K562 (cell line): Measurements from ENCODE around the gene PMP22. TPM values are rescaled to one million over a fixed set of nuclear protein-coding genes. Genes with fewer than 3 reads are reported as not detected.

Source experiments
- DLX4 ChIP-seq: fragments of 250-450 bp; sonication (Bioruptor Pico); IDR thresholded peaks from 2 replicates; pipeline ENCODE4 v1.6.1; 2021; ENCODE audit warnings: mild to moderate bottlenecking
- ERF ChIP-seq: fragments of 450-650 bp; formaldehyde crosslinking; IDR thresholded peaks from 2 replicates; pipeline ENCODE4 v1.4.0; 2020; ENCODE audit warnings: mild to moderate bottlenecking, mixed read lengths
- ETV6 ChIP-seq, 3 experiments: fragments of 150-350 bp in 1 of 3; sonication (generic) in 1 of 3; formaldehyde crosslinking in 1 of 3; IDR thresholded peaks; 2 replicates each; pipeline versions ENCODE4 v1.6.1 to v1.8.0; 2014 to 2022; ENCODE audit warnings: borderline replicate concordance in 2 of 3, low read depth in 2 of 3, antibody characterized with exemption in 1 of 3, low read length in 1 of 3, mild to moderate bottlenecking in 1 of 3, missing genetic modification reagents in 1 of 3
- GATA2 ChIP-seq: sonication (generic); formaldehyde crosslinking; IDR thresholded peaks from 2 replicates; pipeline ENCODE4 v1.4.0; 2020; ENCODE audit warnings: mild to moderate bottlenecking, missing genetic modification reagents
- HCFC1 ChIP-seq: IDR thresholded peaks from 2 replicates; pipeline ENCODE4 v1.6.1; 2012; ENCODE audit warnings: low read depth, low read length, improper control_type of control experiment
- HDAC3 ChIP-seq: fragments of 450-650 bp; IDR thresholded peaks from 2 replicates; pipeline ENCODE4 v1.6.1; 2018; ENCODE audit warnings: borderline replicate concordance, mild to moderate bottlenecking, moderate library complexity; ENCODE audit not compliant: partially characterized antibody
- ID3 ChIP-seq, 2 experiments: fragments of 250-450 bp in 1 of 2; fragments of 450-650 bp in 1 of 2; sonication (Bioruptor Pico) in 1 of 2; IDR thresholded peaks; 2 replicates each; pipeline versions ENCODE4 v1.6.1 to v1.8.0; 2016 to 2021; ENCODE audit warnings: mild to moderate bottlenecking in 2 of 2, moderate library complexity in 2 of 2, missing compliant biosample characterization in 1 of 2, missing genetic modification characterization in 1 of 2
- KDM1A ChIP-seq, 2 experiments: fragments of 450-650 bp; IDR thresholded peaks; 2 replicates each; pipeline ENCODE4 v1.6.1; 2016; ENCODE audit warnings: mild to moderate bottlenecking in 2 of 2
- MIER1 ChIP-seq: fragments of 450-650 bp; IDR thresholded peaks from 2 replicates; pipeline ENCODE4 v1.6.1; 2016; ENCODE audit warnings: antibody characterized with exemption, mild to moderate bottlenecking, low read depth
- MTA3 ChIP-seq: fragments of 450-650 bp; formaldehyde crosslinking; IDR thresholded peaks from 2 replicates; pipeline ENCODE4 v1.6.1; 2017; ENCODE audit warnings: mild to moderate bottlenecking, borderline replicate concordance
- MYC ChIP-seq, 2 experiments: fragments of 250-450 bp in 1 of 2; sonication (Bioruptor Pico) in 1 of 2; IDR thresholded peaks; 2 replicates each; pipeline versions ENCODE4 v1.5.1 to v1.6.1; 2012 to 2021; ENCODE audit warnings: low read depth in 2 of 2, borderline replicate concordance in 1 of 2, improper control_type of control experiment in 1 of 2, low read length in 1 of 2, mild to moderate bottlenecking in 1 of 2, moderate library complexity in 1 of 2
- NELFE ChIP-seq: IDR thresholded peaks from 2 replicates; pipeline ENCODE4 v1.6.1; 2011; ENCODE audit warnings: mild to moderate bottlenecking; ENCODE audit not compliant: insufficient read depth, insufficient read length
- POLR2B ChIP-seq: fragments of 450-650 bp; IDR thresholded peaks from 2 replicates; pipeline ENCODE4 v1.6.1; 2018; ENCODE audit warnings: low read depth; ENCODE audit not compliant: partially characterized antibody
- POLR2H ChIP-seq: IDR thresholded peaks from 2 replicates; pipeline ENCODE4 v1.6.1; 2016; ENCODE audit warnings: missing genetic modification characterization, low read depth, mild to moderate bottlenecking, control low read depth, missing compliant biosample characterization, moderate library complexity
- PRMT5 ChIP-seq: sonication (generic); formaldehyde crosslinking; IDR thresholded peaks from 2 replicates; pipeline ENCODE4 v1.5.0; 2020; ENCODE audit warnings: missing genetic modification reagents
- SREBF2 ChIP-seq: sonication (generic); formaldehyde crosslinking; IDR thresholded peaks from 2 replicates; pipeline ENCODE4 v1.4.0; 2020; ENCODE audit warnings: mild to moderate bottlenecking, missing genetic modification reagents
- TBL1XR1 ChIP-seq, 2 experiments: IDR thresholded peaks; 2 replicates each; pipeline ENCODE4 v1.6.1; 2012; ENCODE audit warnings: improper control_type of control experiment in 2 of 2, low read length in 2 of 2, mild to moderate bottlenecking in 1 of 2
- ZBTB8A ChIP-seq: fragments of 450-650 bp; IDR thresholded peaks from 2 replicates; pipeline ENCODE4 v1.6.1; 2018; ENCODE audit warnings: mild to moderate bottlenecking, moderate library complexity; ENCODE audit not compliant: partially characterized antibody
- ZKSCAN3 ChIP-seq: fragments of 250-450 bp; sonication (Bioruptor Pico); IDR thresholded peaks from 2 replicates; pipeline ENCODE4 v1.4.0; 2020
- ZSCAN32 ChIP-seq: fragments of 450-650 bp; formaldehyde crosslinking; IDR thresholded peaks from 2 replicates; pipeline ENCODE4 v1.4.0; 2020; ENCODE audit warnings: mild to moderate bottlenecking, moderate library complexity
- polyA plus RNA-seq, 8 experiments: library from polyadenylated mRNA; depleted of rRNA in 4 of 8; stranded (reverse) in 5 of 8; unstranded in 3 of 8; fragments of >200 nt; fragmentation: Nextera tagmentation in 2 of 8; fragmentation: Illumina TruSeq in 1 of 8; extraction: Ambion mirVana in 2 of 8; extraction: Trizol in 1 of 8; gene quantifications; 2 replicates each; pipeline versions ENCODE4 v1.2.1 to v1.2.3, GENCODE V29; 2011 to 2014; ENCODE audit warnings: inconsistent platforms in 1 of 8, missing spikeins in 1 of 8
- total RNA-seq, 7 experiments: library from RNA; depleted of rRNA in 6 of 7; stranded (reverse); fragments of >200 nt in 6 of 7; fragmentation: Illumina TruSeq in 2 of 7; extraction: Trizol in 2 of 7; gene quantifications; 2 replicates each; pipeline versions ENCODE4 v1.2.1 to v1.2.3, GENCODE V29; 2011 to 2021; ENCODE audit warnings: low replicate concordance in 1 of 7
- TF ChIP-seq, protein P1 (sequence below): IDR thresholded peaks from 2 replicates; pipeline ENCODE4 v1.6.1; 2012; ENCODE audit warnings: low read depth, low read length, improper control_type of control experiment, borderline replicate concordance
- TF ChIP-seq, protein P2 (sequence below): fragments of 450-650 bp; conservative IDR thresholded peaks from 2 replicates; pipeline ENCODE4 v1.6.1; 2016; ENCODE audit warnings: missing genetic modification characterization, low read depth, mild to moderate bottlenecking, missing compliant biosample characterization, moderate library complexity

PMP22 gene
- total and polyA plus RNA-seq, 9 of the 15 experiments (the other 6 are each of a cell fraction or from before 2014, with no cell fraction given) = 12.6 to 62.3 (median 25.8) TPM

DNA sequence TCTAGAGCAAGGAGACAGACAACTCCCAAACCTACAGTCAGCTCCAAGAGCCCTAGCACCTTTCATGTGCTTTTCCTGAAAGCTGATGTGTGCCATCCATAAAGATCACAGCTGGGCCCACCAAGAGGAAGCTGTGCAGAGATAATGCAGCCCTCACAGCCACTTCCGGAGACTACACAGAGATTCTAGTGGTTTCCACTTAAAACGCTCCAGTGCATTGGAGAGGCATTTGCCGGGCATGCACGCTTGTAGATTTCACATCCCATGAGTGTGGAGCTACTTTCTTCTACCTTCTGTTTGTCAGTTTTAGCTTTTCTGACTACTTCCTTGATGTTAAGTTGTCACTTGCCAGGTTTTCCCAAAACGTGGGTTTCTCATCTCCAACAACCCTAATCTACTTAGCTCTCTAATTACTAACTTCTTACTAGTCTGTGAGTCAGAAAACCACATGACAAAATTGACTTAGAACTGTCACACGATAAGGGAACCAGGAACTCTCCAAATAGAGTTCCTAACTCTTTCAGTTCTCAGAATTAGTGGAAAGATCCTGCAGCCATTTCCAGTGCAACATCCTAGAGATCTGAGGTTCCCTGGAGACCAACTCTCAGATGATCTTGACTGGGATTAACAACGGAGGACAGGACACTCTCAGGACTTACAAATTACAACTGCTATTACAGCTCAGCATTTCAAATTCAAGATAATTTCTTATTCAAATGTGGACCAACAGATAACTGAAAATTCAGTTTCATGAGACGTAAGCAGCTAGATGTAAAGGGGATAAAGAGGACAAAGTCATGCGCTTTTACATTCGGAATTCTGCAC is 28.6 kb downstream of the PMP22 start (continued):
- TF ChIP-seq GATA2 (CRISPR knock-in tag) (no peak), MTA3 (peak; percentile 51; the same call in 1 of the 2 replicates), ZBTB8A (no peak), KDM1A (IDR thresholded peaks at IDR 0.05) (no peak), PRMT5 (CRISPR knock-in tag) (no peak), MIER1 (no peak), HCFC1 (no peak), TBL1XR1 (IDR thresholded peaks at IDR 0.05; ENCODE audit: low read length in 2 of 2) (no peak), ETV6 (IDR thresholded peaks at IDR 0.05; ENCODE audit: borderline replicate concordance in 1 of 2, low read depth in 2 of 2, low read length in 1 of 2) (peak; percentile 22 to 30; a peak in 2 of 4 replicates), ETV6 (CRISPR knock-in tag; IDR thresholded peaks at IDR 0.05; ENCODE audit: borderline replicate concordance) (no peak), HDAC3 (no peak), POLR2B (no peak), ID3 (CRISPR knock-in tag; IDR thresholded peaks at IDR 0.05) (no peak), ID3 (tag; IDR thresholded peaks at IDR 0.05) (peak; percentile 77), ERF (CRISPR knock-in tag) (0 out of 2 replicates have a peak, but pooled peaks have one; percentile 39), POLR2H (tag) (peak; percentile 58), ZSCAN32 (no peak), MYC (IDR thresholded peaks at IDR 0.05; ENCODE audit: low read depth, low read length) (no peak), MYC (CRISPR knock-in tag; IDR thresholded peaks at IDR 0.05; ENCODE audit: borderline replicate concordance, low read depth) (no peak), ZKSCAN3 (CRISPR knock-in tag) (no peak), DLX4 (CRISPR knock-in tag) (no peak), SREBF2 (CRISPR knock-in tag) (no peak), NELFE (no peak)
- TF ChIP-seq, protein P1, sequence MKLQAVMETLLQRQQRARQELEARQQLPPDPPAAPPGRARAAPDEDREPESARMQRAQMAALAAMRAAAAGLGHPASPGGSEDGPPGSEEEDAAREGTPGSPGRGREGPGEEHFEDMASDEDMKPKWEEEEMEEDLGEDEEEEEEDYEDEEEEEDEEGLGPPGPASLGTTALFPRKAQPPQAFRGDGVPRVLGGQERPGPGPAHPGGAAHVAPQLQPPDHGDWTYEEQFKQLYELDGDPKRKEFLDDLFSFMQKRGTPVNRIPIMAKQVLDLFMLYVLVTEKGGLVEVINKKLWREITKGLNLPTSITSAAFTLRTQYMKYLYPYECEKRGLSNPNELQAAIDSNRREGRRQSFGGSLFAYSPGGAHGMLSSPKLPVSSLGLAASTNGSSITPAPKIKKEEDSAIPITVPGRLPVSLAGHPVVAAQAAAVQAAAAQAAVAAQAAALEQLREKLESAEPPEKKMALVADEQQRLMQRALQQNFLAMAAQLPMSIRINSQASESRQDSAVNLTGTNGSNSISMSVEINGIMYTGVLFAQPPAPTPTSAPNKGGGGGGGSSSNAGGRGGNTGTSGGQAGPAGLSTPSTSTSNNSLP = no peak
- TF ChIP-seq, protein P2, sequence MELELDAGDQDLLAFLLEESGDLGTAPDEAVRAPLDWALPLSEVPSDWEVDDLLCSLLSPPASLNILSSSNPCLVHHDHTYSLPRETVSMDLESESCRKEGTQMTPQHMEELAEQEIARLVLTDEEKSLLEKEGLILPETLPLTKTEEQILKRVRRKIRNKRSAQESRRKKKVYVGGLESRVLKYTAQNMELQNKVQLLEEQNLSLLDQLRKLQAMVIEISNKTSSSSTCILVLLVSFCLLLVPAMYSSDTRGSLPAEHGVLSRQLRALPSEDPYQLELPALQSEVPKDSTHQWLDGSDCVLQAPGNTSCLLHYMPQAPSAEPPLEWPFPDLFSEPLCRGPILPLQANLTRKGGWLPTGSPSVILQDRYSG (tag) = no peak
